Endothelial cell of umbilical vein (primary cell): Measurements from ENCODE around the gene ENAH. TPM values are rescaled to one million over a fixed set of nuclear protein-coding genes. Genes with fewer than 3 reads are reported as not detected.

Source experiments
- BruUV-seq: library from RNA; stranded (reverse); fragments of 400-500 nt; replicated peaks from 2 replicates; lab custom pipeline; 2021; lab: Mats Ljungman, UMichigan
- CTCF ChIA-PET: fragments of 300-600, 350-600 bp; sonication (Branson Sonifier 250); formaldehyde crosslinking; loops from one replicate; lab custom pipeline; 2021; ENCODE audit warnings: antibody characterized with exemption, inconsistent platforms; lab: Charles Lee
- POLR2A ChIA-PET: fragments of 300-600, 350-600 bp; sonication (Branson Sonifier 250); formaldehyde crosslinking; loops from one replicate; lab custom pipeline; 2021; ENCODE audit warnings: antibody characterized with exemption, inconsistent platforms; lab: Charles Lee
- DNase-seq: peaks from one replicate; pipeline ENCODE4 v3.0.0-alpha.2; 2011; ENCODE audit warnings: low read depth, low spot score
- FAIRE-seq: peaks from 2 replicates; lab custom pipeline; 2011; peaks lifted over from hg19 to GRCh38; lab: Jason Lieb, UNC
- H2AFZ ChIP-seq: 2 replicates; pipeline ENCODE4 v1.6.0; 2012; ENCODE audit warnings: low read depth, low read length, control low read depth, inconsistent platforms
- H3K27ac ChIP-seq: 2 replicates; pipeline ENCODE4 v1.5.1; 2011; ENCODE audit warnings: low read depth, mild to moderate bottlenecking, control low read depth, low read length, moderate library complexity; ENCODE audit not compliant: insufficient read depth
- H3K27me3 ChIP-seq, 2 experiments: 2 replicates each; pipeline versions ENCODE4 v1.6.0 to v1.6.1; 2011; ENCODE audit warnings: low read length in 2 of 2, mixed read lengths in 1 of 2; ENCODE audit not compliant: control insufficient read depth in 2 of 2, insufficient read depth in 2 of 2
- H3K36me3 ChIP-seq, 2 experiments: 2 replicates in 1 of 2; 3 replicates in 1 of 2; pipeline ENCODE4 v1.5.1; 2011; ENCODE audit warnings: low read length in 2 of 2, mild to moderate bottlenecking in 1 of 2, moderate library complexity in 1 of 2; ENCODE audit not compliant: control insufficient read depth in 2 of 2, insufficient read depth in 2 of 2; ENCODE audit errors: extremely low read depth in 1 of 2
- H3K4me1 ChIP-seq: 3 replicates; pipeline ENCODE4 v1.5.1; 2011; ENCODE audit warnings: mild to moderate bottlenecking, low read length; ENCODE audit not compliant: control insufficient read depth, insufficient read depth; ENCODE audit errors: extremely low read depth
- H3K4me2 ChIP-seq: 2 replicates; pipeline ENCODE4 v1.6.1; 2011; ENCODE audit warnings: low read length, control low read depth, mixed read lengths; ENCODE audit not compliant: insufficient read depth
- H3K4me3 ChIP-seq, 3 experiments: fragments of 200-600 bp in 1 of 3; sonication (generic), shearing (Covaris generic) in 1 of 3; replicated peaks in 1 of 3; 2 replicates each; pipeline ENCODE4 v1.5.1; 2011 to 2016; ENCODE audit warnings: control low read depth in 3 of 3, low read length in 3 of 3, mild to moderate bottlenecking in 2 of 3, inconsistent platforms in 1 of 3, low read depth in 1 of 3, moderate library complexity in 1 of 3; ENCODE audit not compliant: insufficient read depth in 1 of 3
- H3K79me2 ChIP-seq: 2 replicates; pipeline ENCODE4 v1.6.0; 2012; ENCODE audit warnings: low read length, inconsistent platforms; ENCODE audit not compliant: control insufficient read depth, insufficient read depth
- H3K9ac ChIP-seq: replicated peaks from 2 replicates; pipeline ENCODE3; 2011; ENCODE audit warnings: low read length, control low read depth; ENCODE audit not compliant: insufficient read depth; ENCODE audit errors: extremely low read depth
- H3K9me1 ChIP-seq: replicated peaks from 3 replicates; pipeline ENCODE4 v1.6.0; 2011; ENCODE audit warnings: mild to moderate bottlenecking, low read length; ENCODE audit not compliant: control insufficient read depth, insufficient read depth; ENCODE audit errors: extremely low read depth
- H3K9me3 ChIP-seq: replicated peaks from 2 replicates; pipeline ENCODE4 v1.5.1; 2012; ENCODE audit warnings: low read length, inconsistent platforms; ENCODE audit not compliant: control insufficient read depth, insufficient read depth
- H4K20me1 ChIP-seq: replicated peaks from 2 replicates; pipeline ENCODE3; 2011; ENCODE audit warnings: mild to moderate bottlenecking, low read length; ENCODE audit not compliant: control insufficient read depth, insufficient read depth; ENCODE audit errors: extremely low read depth
- CTCF ChIP-seq, 2 donors: IDR thresholded peaks; 1 replicate in 1 of 2; 2 replicates in 1 of 2; pipeline ENCODE4 v1.5.1; 2011; ENCODE audit warnings: low read length in 2 of 2, mild to moderate bottlenecking in 2 of 2, moderate library complexity in 2 of 2, control low read depth in 1 of 2, inconsistent platforms in 1 of 2, low read depth in 1 of 2; ENCODE audit not compliant: insufficient read depth in 1 of 2; ENCODE audit errors: extremely low read depth in 1 of 2
- EZH2 ChIP-seq: IDR thresholded peaks from 2 replicates; pipeline ENCODE4 v1.6.1; 2012; ENCODE audit warnings: borderline replicate concordance, low read depth, mild to moderate bottlenecking, moderate library complexity, low read length, inconsistent platforms; ENCODE audit not compliant: severe bottlenecking
- FOS ChIP-seq: IDR thresholded peaks from 2 replicates; pipeline ENCODE4 v1.6.1; 2011; ENCODE audit warnings: mild to moderate bottlenecking, low read length, moderate library complexity, borderline replicate concordance; ENCODE audit not compliant: insufficient read depth
- GATA2 ChIP-seq: IDR thresholded peaks from 2 replicates; pipeline ENCODE4 v1.7.0; 2011; ENCODE audit warnings: low read depth, mild to moderate bottlenecking, moderate library complexity, mixed read lengths, low read length; ENCODE audit not compliant: insufficient read length, insufficient read depth
- JUN ChIP-seq: IDR thresholded peaks from 2 replicates; pipeline ENCODE4 v1.6.1; 2011; ENCODE audit warnings: borderline replicate concordance, low read depth; ENCODE audit not compliant: insufficient read length, insufficient read depth
- MAX ChIP-seq: IDR thresholded peaks from 2 replicates; pipeline ENCODE4 v1.6.1; 2011; ENCODE audit not compliant: insufficient read depth, insufficient read length
- MYC ChIP-seq: IDR thresholded peaks from one replicate; pipeline ENCODE4 v1.6.1; 2011; ENCODE audit warnings: mild to moderate bottlenecking, low read depth, low read length
- POLR2A ChIP-seq: IDR thresholded peaks from 2 replicates; pipeline ENCODE4 v1.6.1; 2012; ENCODE audit warnings: low read depth, mild to moderate bottlenecking, control low read depth, low read length
- POLR2AphosphoS5 ChIP-seq: IDR thresholded peaks from 2 replicates; pipeline ENCODE4 v1.6.1; 2012; ENCODE audit warnings: low read depth, mild to moderate bottlenecking, control low read depth, low read length, moderate library complexity; ENCODE audit not compliant: insufficient read depth
- dilution Hi-C: fragments of 300-500 bp; cut with MboI; formaldehyde crosslinking; loops from one replicate; pipeline ENCODE4 v1.15.0; 2019; ENCODE audit warnings: low sequenced_read_pairs; ENCODE audit not compliant: extremely low pct_ligation_motif_present
- intact Hi-C: fragments of 100-400 bp; cut with micrococcal nuclease; formaldehyde crosslinking; loops from one replicate; pipeline ENCODE4 v1.10.0; 2022
- polyA plus RNA-seq, 4 experiments: library from polyadenylated mRNA; depleted of rRNA in 3 of 4; stranded (reverse) in 3 of 4; unstranded in 1 of 4; fragments of >200 nt; gene quantifications; 2 replicates each; pipeline versions ENCODE4 v1.2.1 to v1.2.3, GENCODE V29; 2011 to 2012; ENCODE audit warnings: missing spikeins in 1 of 4
- total RNA-seq: library from RNA; stranded (reverse); gene quantifications from 2 replicates; pipeline ENCODE4 v1.2.3, GENCODE V29; 2021

ENAH gene
- total and polyA plus RNA-seq, 2 donors (not counting 3 experiments of a cell fraction or from before 2014, with no cell fraction given): 19.9 to 95.6 TPM

GRCh38 chr1:225523263-225523950 lies 129.5 kb downstream of the ENAH start:
- ChIA-PET CTCF (interaction anchor here (0.9 to 3.4 kb wide), 10 partner anchors 8 to 254 kb away, joined by 3 to 15 read pairs (median 4); partner anchors contain the start of gene SRP9), POLR2A (no interaction called here)
- H3K36me3 ChIP-seq: peaks cover 0 to 1% of the 10 kb centered on the region in 2 experiments
- H3K9ac ChIP-seq: no peak overlapping the region
- FAIRE-seq: no peak
- no peaks in the 10 kb centered on the region for H3K9me3 ChIP-seq
- no peak overlapping the region for H2AFZ ChIP-seq
- dilution Hi-C loops: no loop called here
- no peak overlapping the region for H3K4me3 ChIP-seq
- H3K9me1 ChIP-seq: no peaks in the 10 kb centered on the region
- no peak for DNase-seq
- no peaks in the 10 kb centered on the region for H4K20me1 ChIP-seq
- intact Hi-C loops: no loop called here
- H3K27me3 ChIP-seq: no peaks in the 10 kb centered on the region
- H3K27ac ChIP-seq: no peak overlapping the region
- TF ChIP-seq FOS (no peak), CTCF (IDR thresholded peaks at IDR 0.05; ENCODE audit: extremely low read depth in 1 of 2, insufficient read depth in 1 of 2, low read depth in 1 of 2, low read length in 2 of 2) (no peak), POLR2AphosphoS5 (no peak), MAX (no peak), JUN (no peak), EZH2 (no peak), GATA2 (no peak), MYC (no peak), POLR2A (no peak)
- no TSS peak for BruUV-seq
- no peaks in the 10 kb centered on the region for H3K79me2 ChIP-seq
- H3K4me1 ChIP-seq: no peaks in the 10 kb centered on the region
- no peak overlapping the region for H3K4me2 ChIP-seq
